Activated CD8-positive, alpha-beta memory T cell treated with anti-CD3 and anti-CD28 coated beads, Interleukin-2, amount 10 ng/mL, durations not matched to agents 7 days and 5 days (primary cell): ENCODE results near the gene TRPV6. TPM values are rescaled to one million over a fixed set of nuclear protein-coding genes. Genes with fewer than 3 reads are reported as not detected.

Source experiments
- ATAC-seq: fragments of 150-1000 bp; cut with Tn5 transposase; one replicate; pipeline ENCODE4 v1.10.0; 2021; ENCODE audit warnings: moderate library complexity
- CTCF ChIA-PET: fragments of 350-600 bp; sonication (Branson Sonifier 250); formaldehyde crosslinking; loops from one replicate; lab custom pipeline; 2021; ENCODE audit warnings: antibody characterized with exemption; lab: Charles Lee
- DNase-seq: peaks from one replicate; pipeline ENCODE4 v3.0.0-alpha.2; 2020
- H3K27ac Mint-ChIP-seq: one replicate; pipeline ENCODE4 v1.8.0; 2021; ENCODE audit warnings: mild to moderate bottlenecking, mixed read lengths
- H3K27me3 Mint-ChIP-seq: one replicate; pipeline ENCODE4 v1.8.0; 2021; ENCODE audit warnings: mixed read lengths
- H3K36me3 Mint-ChIP-seq: one replicate; pipeline ENCODE4 v1.8.0; 2021; ENCODE audit warnings: mild to moderate bottlenecking, mixed read lengths
- H3K4me1 Mint-ChIP-seq: one replicate; pipeline ENCODE4 v1.8.0; 2021; ENCODE audit warnings: mixed read lengths
- H3K4me3 Mint-ChIP-seq: one replicate; pipeline ENCODE4 v1.8.0; 2021; ENCODE audit warnings: mild to moderate bottlenecking, moderate library complexity, mixed read lengths
- H3K9me3 Mint-ChIP-seq: one replicate; pipeline ENCODE4 v1.8.0; 2022; ENCODE audit warnings: low read depth, mixed read lengths
- total RNA-seq, 2 experiments: library from RNA; stranded (reverse); gene quantifications; one replicate each; pipeline ENCODE4 v1.2.3, GENCODE V29; 2021

The TRPV6 gene
- total RNA-seq, 2 experiments from 2014 or later, result not detected

GRCh38 chr7:142916508-142916907, 31.0 kb upstream of the TRPV6 start:
- ATAC-seq, result no peak
- DNase-seq, result no peak
- no peaks in the 10 kb centered on the region for H3K36me3 Mint-ChIP-seq
- no peak overlapping the region for H3K4me3 Mint-ChIP-seq
- no peaks in the 10 kb centered on the region for H3K4me1 Mint-ChIP-seq
- CTCF ChIA-PET, result interaction anchor here (1.2 kb wide), 1 partner anchor 15 kb away, joined by 3 read pairs; no protein-coding TSS in a partner anchor
- no peaks in the 10 kb centered on the region for H3K9me3 Mint-ChIP-seq
- no peak overlapping the region for H3K27ac Mint-ChIP-seq
- peaks cover 27% of the 10 kb centered on the region for H3K27me3 Mint-ChIP-seq

GRCh38 chr7:142915315-142915714, 29.8 kb upstream of the TRPV6 start:
- CTCF ChIA-PET, result interaction anchor here (1.2 kb wide), 1 partner anchor 14 kb away, joined by 3 read pairs; no protein-coding TSS in a partner anchor
- ATAC-seq, result no peak
- Mint-ChIP-seq H3K4me3 (no peak overlapping the region), H3K27me3 (peaks cover 34% of the 10 kb centered on the region), H3K4me1 (no peaks in the 10 kb centered on the region), H3K36me3 (no peaks in the 10 kb centered on the region), H3K27ac (no peak overlapping the region), H3K9me3 (no peaks in the 10 kb centered on the region)
- DNase-seq, result peak; percentile 16

GRCh38 chr7:142914121-142914520, 28.6 kb upstream of the TRPV6 start:
- ATAC-seq, result no peak
- CTCF ChIA-PET, result no interaction called here
- Mint-ChIP-seq H3K9me3 (no peaks in the 10 kb centered on the region), H3K4me1 (no peaks in the 10 kb centered on the region), H3K4me3 (no peak overlapping the region), H3K27ac (no peak overlapping the region), H3K36me3 (no peaks in the 10 kb centered on the region), H3K27me3 (peaks cover 34% of the 10 kb centered on the region)
- no peak for DNase-seq

- no peaks in the 10 kb centered on the region for H3K9me3 Mint-ChIP-seq
- ATAC-seq (no peak), DNase-seq (no peak)
- CTCF ChIA-PET, result no interaction called here
- H3K36me3 Mint-ChIP-seq, result no peaks in the 10 kb centered on the region
- H3K27me3 Mint-ChIP-seq, result peaks cover 33% of the 10 kb centered on the region
- H3K4me3 Mint-ChIP-seq, result no peak overlapping the region
- no peak overlapping the region for H3K27ac Mint-ChIP-seq
- no peaks in the 10 kb centered on the region for H3K4me1 Mint-ChIP-seq
These were observed 28.0 kb upstream of the TRPV6 start for GRCh38 chr7:142913566-142913965.

GRCh38 chr7:142913051-142913450, 27.5 kb upstream of the TRPV6 start:
- no peaks in the 10 kb centered on the region for H3K36me3 Mint-ChIP-seq
- no peak overlapping the region for H3K27ac Mint-ChIP-seq
- H3K27me3 Mint-ChIP-seq, result peaks cover 29% of the 10 kb centered on the region
- DNase-seq (peak; percentile 21), ATAC-seq (no peak)
- no peaks in the 10 kb centered on the region for H3K4me1 Mint-ChIP-seq
- H3K4me3 Mint-ChIP-seq, result no peak overlapping the region
- CTCF ChIA-PET, result no interaction called here
- no peaks in the 10 kb centered on the region for H3K9me3 Mint-ChIP-seq

GRCh38 chr7:142910481-142910880, 24.9 kb upstream of the TRPV6 start:
- ATAC-seq (no peak), DNase-seq (no peak)
- Mint-ChIP-seq H3K27me3 (peaks cover 26% of the 10 kb centered on the region), H3K36me3 (no peaks in the 10 kb centered on the region), H3K4me1 (no peaks in the 10 kb centered on the region), H3K4me3 (no peak overlapping the region), H3K27ac (no peak overlapping the region), H3K9me3 (no peaks in the 10 kb centered on the region)
- CTCF ChIA-PET, result interaction anchor here (1.5 kb wide), 1 partner anchor 29 kb away, joined by 4 read pairs; no protein-coding TSS in a partner anchor

- CTCF ChIA-PET, result interaction anchor here (1.5 kb wide), 1 partner anchor 29 kb away, joined by 4 read pairs; no protein-coding TSS in a partner anchor
- DNase-seq, result no peak
- H3K36me3 Mint-ChIP-seq, result no peaks in the 10 kb centered on the region
- H3K27me3 Mint-ChIP-seq, result peaks cover 26% of the 10 kb centered on the region
- H3K9me3 Mint-ChIP-seq, result no peaks in the 10 kb centered on the region
- H3K27ac Mint-ChIP-seq, result no peak overlapping the region
- no peak overlapping the region for H3K4me3 Mint-ChIP-seq
- ATAC-seq, result no peak
- H3K4me1 Mint-ChIP-seq, result no peaks in the 10 kb centered on the region
These were observed 24.5 kb upstream of the TRPV6 start for GRCh38 chr7:142910031-142910433.

GRCh38 chr7:142908921-142909890, 23.7 kb upstream of the TRPV6 start:
- Mint-ChIP-seq H3K9me3 (no peaks in the 10 kb centered on the region), H3K36me3 (no peaks in the 10 kb centered on the region), H3K27me3 (peaks cover 23% of the 10 kb centered on the region), H3K4me3 (no peak overlapping the region), H3K4me1 (no peaks in the 10 kb centered on the region), H3K27ac (no peak overlapping the region)
- DNase-seq (peak; percentile 36), ATAC-seq (no peak)
- CTCF ChIA-PET, result interaction anchor here (1.5 kb wide), 1 partner anchor 28 kb away, joined by 4 read pairs; no protein-coding TSS in a partner anchor

- H3K9me3 Mint-ChIP-seq, result no peaks in the 10 kb centered on the region
These were observed 22.7 kb upstream of the TRPV6 start for GRCh38 chr7:142908290-142908689.

GRCh38 chr7:142906643-142907042, 21.1 kb upstream of the TRPV6 start:
- Mint-ChIP-seq H3K27ac (no peak overlapping the region), H3K4me3 (no peak overlapping the region), H3K27me3 (peaks cover 18% of the 10 kb centered on the region), H3K9me3 (no peaks in the 10 kb centered on the region), H3K4me1 (no peaks in the 10 kb centered on the region), H3K36me3 (no peaks in the 10 kb centered on the region)
- ATAC-seq (no peak), DNase-seq (no peak)
- CTCF ChIA-PET, result no interaction called here

More at GRCh38 chr7:142908290-142908689, 22.7 kb upstream of the TRPV6 start:
- CTCF ChIA-PET, result no interaction called here
- H3K27me3 Mint-ChIP-seq, result peaks cover 18% of the 10 kb centered on the region
- H3K36me3 Mint-ChIP-seq, result no peaks in the 10 kb centered on the region
- DNase-seq (peak; percentile 26), ATAC-seq (no peak)
- H3K4me1 Mint-ChIP-seq, result no peaks in the 10 kb centered on the region
- H3K4me3 Mint-ChIP-seq, result no peak overlapping the region
- H3K27ac Mint-ChIP-seq, result no peak overlapping the region

GRCh38 chr7:142905759-142906158, 20.2 kb upstream of the TRPV6 start:
- no peak overlapping the region for H3K27ac Mint-ChIP-seq
- H3K9me3 Mint-ChIP-seq, result no peaks in the 10 kb centered on the region
- DNase-seq (no peak), ATAC-seq (no peak)
- H3K4me3 Mint-ChIP-seq, result no peak overlapping the region
- no peaks in the 10 kb centered on the region for H3K36me3 Mint-ChIP-seq
- CTCF ChIA-PET, result no interaction called here
- peaks cover 10% of the 10 kb centered on the region for H3K27me3 Mint-ChIP-seq
- no peaks in the 10 kb centered on the region for H3K4me1 Mint-ChIP-seq

- no peaks in the 10 kb centered on the region for H3K36me3 Mint-ChIP-seq
- no peaks in the 10 kb centered on the region for H3K4me1 Mint-ChIP-seq
- H3K9me3 Mint-ChIP-seq, result no peaks in the 10 kb centered on the region
- H3K4me3 Mint-ChIP-seq, result no peak overlapping the region
- no peak overlapping the region for H3K27ac Mint-ChIP-seq
- peaks cover 10% of the 10 kb centered on the region for H3K27me3 Mint-ChIP-seq
- CTCF ChIA-PET, result no interaction called here
- ATAC-seq (no peak), DNase-seq (no peak)
These were observed 18.6 kb upstream of the TRPV6 start for GRCh38 chr7:142904128-142904527.

GRCh38 chr7:142901426-142902259, 16.1 kb upstream of the TRPV6 start:
- no peak for DNase-seq

More at GRCh38 chr7:142901426-142902259, 16.1 kb upstream of the TRPV6 start:
- Mint-ChIP-seq H3K9me3 (no peaks in the 10 kb centered on the region), H3K4me1 (no peaks in the 10 kb centered on the region), H3K36me3 (no peaks in the 10 kb centered on the region), H3K27ac (no peak overlapping the region), H3K27me3 (peaks cover 12% of the 10 kb centered on the region), H3K4me3 (no peak overlapping the region)
- CTCF ChIA-PET, result interaction anchor here (0.7 to 1.3 kb wide), 3 partner anchors 14 to 1632 kb away, joined by 3 read pairs; no protein-coding TSS in a partner anchor
- ATAC-seq, result no peak
